ENCODE results near the gene OR10AD1.

Gene OR10AD1

DNA sequence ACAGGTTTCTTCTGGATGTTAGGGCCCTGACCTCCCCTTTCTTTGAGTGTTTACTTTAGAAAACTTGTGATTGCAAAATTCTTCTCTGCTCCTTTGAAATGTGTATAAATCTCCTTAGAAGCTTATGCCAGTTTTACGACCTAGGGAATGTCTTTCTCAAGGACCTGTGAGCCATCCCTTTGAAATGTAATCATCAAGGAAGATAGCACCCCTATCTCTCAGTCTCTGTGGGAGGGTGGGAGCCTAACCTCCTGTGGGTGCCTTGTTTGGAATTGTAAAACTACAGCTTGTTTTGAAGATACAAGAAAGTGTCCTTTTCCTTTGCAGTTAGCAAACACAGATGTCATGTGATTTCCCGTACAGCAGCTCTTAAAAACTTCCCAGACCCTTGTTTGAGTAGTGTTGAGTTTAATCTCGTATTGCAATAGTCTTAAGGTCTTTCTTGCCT, 3.3 kb downstream of the OR10AD1 start:
- TF ChIP-seq CTCF (IDR thresholded peaks at IDR 0.05; ENCODE audit: low read length, missing control alignments): no peak
- no peak overlapping the region for H3K4me3 ChIP-seq (replicated peaks; ENCODE audit: low read depth, low read length)

DNA sequence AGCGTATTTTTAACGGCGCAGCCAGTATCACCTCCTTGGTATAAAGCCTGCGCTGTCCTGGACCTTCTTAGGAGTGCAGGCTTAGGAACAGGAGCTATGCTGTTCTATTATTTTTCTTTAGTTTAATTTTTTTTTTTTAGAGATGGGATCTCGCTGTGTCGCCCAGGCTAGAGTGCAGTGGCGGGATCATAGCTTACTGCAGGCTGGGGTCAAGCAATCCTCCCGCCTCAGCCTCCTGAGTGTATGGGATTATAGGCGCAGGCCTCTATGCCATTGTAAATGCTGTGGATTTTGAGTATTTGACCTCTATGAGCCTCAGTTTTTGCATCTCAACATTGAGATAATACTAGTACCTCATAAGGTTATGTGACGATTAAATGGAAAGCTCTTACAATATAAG, 4.1 kb downstream of the OR10AD1 start:
- DNase-seq (ENCODE audit: low read depth): no peak
- TF ChIP-seq CTCF (IDR thresholded peaks at IDR 0.05; ENCODE audit: low read length, missing control alignments): no peak
- peak overlapping the region; percentile 72 for H3K4me3 ChIP-seq (replicated peaks; ENCODE audit: low read depth, low read length)

More for the DNA sequence above, 3.3 kb downstream of the OR10AD1 start:
- DNase-seq (ENCODE audit: low read depth): peak; percentile 50

GRCh38 chr12:48198672-48198971, 4.5 kb downstream of the OR10AD1 start:
- H3K4me3 ChIP-seq (replicated peaks; ENCODE audit: low read depth, low read length): peak overlapping the region; percentile 72
- TF ChIP-seq CTCF (IDR thresholded peaks at IDR 0.05; ENCODE audit: low read length, missing control alignments): no peak
- DNase-seq (ENCODE audit: low read depth): peak; percentile 14

- DNase-seq (ENCODE audit: low read depth): peak; percentile 95
- no peak for TF ChIP-seq CTCF (IDR thresholded peaks at IDR 0.05; ENCODE audit: low read length, missing control alignments)
- peak overlapping the region; percentile 72 for H3K4me3 ChIP-seq (replicated peaks; ENCODE audit: low read depth, low read length)
Observed at GRCh38 chr12:48197971-48198671, 5.0 kb downstream of the OR10AD1 start.

DNA sequence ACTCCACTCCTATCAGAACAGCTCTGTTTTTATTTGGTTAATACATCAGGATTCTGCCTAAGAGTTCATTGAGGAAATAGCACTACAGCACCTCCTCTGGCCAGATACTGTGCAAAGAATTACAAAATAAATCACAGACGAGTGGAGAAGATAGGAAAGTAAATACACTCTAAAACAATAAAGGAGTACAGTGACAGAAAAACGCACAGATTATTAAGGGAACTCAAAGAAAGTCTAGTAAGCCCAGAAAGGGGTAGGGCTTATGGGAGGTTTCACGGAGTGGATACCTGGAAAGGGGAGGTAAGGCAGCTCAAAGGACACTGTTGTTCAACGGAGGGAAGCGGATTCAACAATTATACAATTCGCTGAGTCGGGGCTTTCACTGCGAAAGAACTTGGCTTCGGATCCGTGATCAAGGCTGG, 5.5 kb downstream of the OR10AD1 start:
- H3K4me3 ChIP-seq (replicated peaks; ENCODE audit: low read depth, low read length): peak overlapping the region; percentile 72
- peak; percentile 60 for DNase-seq (ENCODE audit: low read depth)
- peak; percentile 61 for TF ChIP-seq CTCF (IDR thresholded peaks at IDR 0.05; ENCODE audit: low read length, missing control alignments)

DNA sequence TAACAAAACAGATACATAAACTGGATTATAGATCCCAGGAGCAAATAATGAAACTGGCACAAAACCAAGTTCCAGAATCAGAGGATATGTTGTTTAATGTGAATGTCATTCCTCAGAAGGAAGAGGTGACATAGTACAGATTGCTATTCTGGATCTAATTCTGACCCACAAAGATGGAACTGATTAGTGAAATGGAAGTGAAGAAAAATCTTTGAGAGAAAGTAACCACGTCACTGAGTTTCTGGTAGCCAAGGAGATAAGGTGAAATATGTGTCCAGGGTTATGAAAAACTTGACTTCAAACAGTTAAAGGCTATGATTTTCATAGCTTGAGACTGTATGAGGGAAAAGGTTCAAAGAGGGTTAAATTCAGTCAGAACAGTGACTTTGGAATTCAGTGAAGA, 8.3 kb downstream of the OR10AD1 start:
- no peak overlapping the region for H3K4me3 ChIP-seq (replicated peaks; ENCODE audit: low read depth, low read length)
- peak; percentile 21 for DNase-seq (ENCODE audit: low read depth)
- TF ChIP-seq CTCF (IDR thresholded peaks at IDR 0.05; ENCODE audit: low read length, missing control alignments): no peak

DNA sequence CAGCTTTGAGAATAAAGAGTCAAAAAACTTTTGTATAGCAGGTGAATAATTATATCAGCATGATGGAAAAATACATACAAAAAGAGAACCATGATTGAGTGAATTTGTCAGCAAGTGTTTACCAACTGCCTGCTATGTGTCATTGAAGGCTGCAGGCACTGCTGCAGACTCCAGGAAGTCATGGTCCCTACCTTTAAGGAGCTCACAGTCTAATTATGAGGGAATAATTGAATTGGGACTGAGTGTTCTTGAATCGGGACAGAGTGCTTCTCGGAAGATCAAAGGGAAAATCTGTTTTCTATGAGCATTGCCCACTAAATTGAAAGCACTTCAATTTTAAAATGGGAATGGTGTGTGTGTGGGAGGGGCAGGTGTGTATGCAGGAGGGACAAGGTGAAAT, 9.5 kb downstream of the OR10AD1 start:
- no peak overlapping the region for H3K4me3 ChIP-seq (replicated peaks; ENCODE audit: low read depth, low read length)
- no peak for DNase-seq (ENCODE audit: low read depth)
- TF ChIP-seq CTCF (IDR thresholded peaks at IDR 0.05; ENCODE audit: low read length, missing control alignments): no peak
